H1 (cell line): ENCODE measurements around the gene SLC39A11. TPM values are rescaled to one million over a fixed set of nuclear protein-coding genes. Genes with fewer than 3 reads are reported as not detected.

Experiments
- CTCF ChIA-PET: fragments of 300-600 bp; sonication (Branson Sonifier 250); formaldehyde crosslinking; loops from one replicate; lab custom pipeline; 2021; ENCODE audit not compliant: partially characterized antibody; lab: Charles Lee
- POLR2A ChIA-PET: fragments of 300-600 bp; sonication (Branson Sonifier 250); formaldehyde crosslinking; loops from one replicate; lab custom pipeline; 2021; ENCODE audit warnings: inconsistent platforms; ENCODE audit not compliant: partially characterized antibody; lab: Charles Lee
- DNase-seq, 2 experiments: peaks; one replicate each; pipeline versions ENCODE4 v3.0.0 to v3.0.0-alpha.2; 2010 to 2022; ENCODE audit warnings: low spot score in 2 of 2, low read depth in 1 of 2, mixed read lengths in 1 of 2
- FAIRE-seq: peaks from 2 replicates; lab custom pipeline; 2011; peaks lifted over from hg19 to GRCh38; lab: Jason Lieb, UNC
- H2AFZ ChIP-seq: 2 replicates; pipeline ENCODE4 v1.8.1; 2012; ENCODE audit warnings: low read length, inconsistent platforms
- H2AK5ac ChIP-seq: 2 replicates; pipeline ENCODE4 v1.6.1; 2013; ENCODE audit warnings: low read depth, low read length
- H2BK120ac ChIP-seq: replicated peaks from 2 replicates; pipeline ENCODE3; 2013; ENCODE audit warnings: low read depth, low read length, inconsistent platforms
- H2BK12ac ChIP-seq: 2 replicates; pipeline ENCODE4 v1.6.1; 2013; ENCODE audit warnings: low read depth, low read length
- H2BK15ac ChIP-seq: 2 replicates; pipeline ENCODE4 v1.6.1; 2013; ENCODE audit warnings: low read length
- H2BK20ac ChIP-seq: 2 replicates; pipeline ENCODE4 v1.6.1; 2013; ENCODE audit warnings: low read length
- H2BK5ac ChIP-seq: 2 replicates; pipeline ENCODE4 v1.6.1; 2013; ENCODE audit warnings: low read depth, low read length
- H3K14ac ChIP-seq: 2 replicates; pipeline ENCODE4 v1.6.1; 2013; ENCODE audit warnings: inconsistent platforms; ENCODE audit not compliant: insufficient read length
- H3K18ac ChIP-seq: 2 replicates; pipeline ENCODE4 v1.6.1; 2013; ENCODE audit warnings: low read length; ENCODE audit errors: extremely low read depth
- H3K23ac ChIP-seq: 2 replicates; pipeline ENCODE4 v1.6.1; 2013; ENCODE audit warnings: inconsistent platforms; ENCODE audit not compliant: insufficient read length
- H3K23me2 ChIP-seq: 2 replicates; pipeline ENCODE4 v1.6.1; 2013; ENCODE audit warnings: low read depth, low read length
- H3K27ac ChIP-seq: 2 replicates; pipeline ENCODE4 v1.6.1; 2011; ENCODE audit warnings: low read depth, low read length, inconsistent platforms
- H3K27me3 ChIP-seq, 4 experiments: replicated peaks in 1 of 4; 1 replicate in 1 of 4; 2 replicates in 3 of 4; pipeline versions ENCODE4 v1.6.1 to v1.8.1; 2011 to 2013; ENCODE audit warnings: low read length in 3 of 4, mild to moderate bottlenecking in 3 of 4, inconsistent platforms in 2 of 4, mixed read lengths in 2 of 4, moderate library complexity in 1 of 4; ENCODE audit not compliant: control insufficient read depth in 3 of 4, insufficient read depth in 3 of 4; ENCODE audit errors: extremely low read depth in 1 of 4
- H3K36me3 ChIP-seq, 4 experiments: 2 replicates each; pipeline versions ENCODE4 v1.6.1 to v1.8.1; 2011 to 2013; ENCODE audit warnings: mild to moderate bottlenecking in 4 of 4, low read length in 3 of 4, moderate library complexity in 2 of 4, control low read depth in 1 of 4, inconsistent platforms in 1 of 4; ENCODE audit not compliant: insufficient read depth in 4 of 4, control insufficient read depth in 2 of 4
- H3K4ac ChIP-seq: replicated peaks from 2 replicates; pipeline ENCODE3; 2013; ENCODE audit warnings: low read length, low read depth, mixed read lengths, inconsistent platforms; ENCODE audit not compliant: insufficient read length
- H3K4me1 ChIP-seq, 4 experiments: replicated peaks in 1 of 4; 1 replicate in 1 of 4; 2 replicates in 3 of 4; pipeline versions ENCODE4 v1.6.1 to v1.8.1; 2011 to 2013; ENCODE audit warnings: low read length in 3 of 4, inconsistent platforms in 2 of 4, mixed read lengths in 1 of 4; ENCODE audit not compliant: insufficient read depth in 4 of 4, control insufficient read depth in 3 of 4
- H3K4me2 ChIP-seq, 2 experiments: 2 replicates each; pipeline versions ENCODE4 v1.6.1 to v1.8.1; 2011 to 2013; ENCODE audit warnings: low read depth in 2 of 2, low read length in 2 of 2, control low read depth in 1 of 2, inconsistent platforms in 1 of 2, mild to moderate bottlenecking in 1 of 2; ENCODE audit not compliant: insufficient read depth in 1 of 2
- H3K4me3 ChIP-seq, 4 experiments: fragments of 200-600, 300-600 bp in 1 of 4; sonication (generic), shearing (Covaris generic), sonication (Bioruptor Twin) in 1 of 4; 2 replicates each; pipeline versions ENCODE4 v1.5.1 to v1.8.1; 2011 to 2016; ENCODE audit warnings: low read length in 4 of 4, low read depth in 3 of 4, control low read depth in 2 of 4, inconsistent platforms in 2 of 4, mild to moderate bottlenecking in 2 of 4, mixed read lengths in 1 of 4, moderate library complexity in 1 of 4; ENCODE audit not compliant: insufficient read depth in 2 of 4; ENCODE audit errors: extremely low read depth in 1 of 4
- H3K56ac ChIP-seq: replicated peaks from 2 replicates; pipeline ENCODE3; 2013; ENCODE audit warnings: low read depth, mild to moderate bottlenecking, mixed read lengths, low read length, inconsistent platforms; ENCODE audit not compliant: insufficient read length
- H3K79me1 ChIP-seq: 2 replicates; pipeline ENCODE4 v1.6.1; 2013; ENCODE audit warnings: low read depth, low read length, control low read depth
- H3K79me2 ChIP-seq, 2 experiments: 2 replicates each; pipeline versions ENCODE4 v1.6.1 to v1.8.1; 2012 to 2013; ENCODE audit warnings: low read length in 2 of 2, mild to moderate bottlenecking in 2 of 2, inconsistent platforms in 1 of 2; ENCODE audit not compliant: insufficient read depth in 2 of 2, control insufficient read depth in 1 of 2
- H3K9ac ChIP-seq, 4 experiments: replicated peaks in 1 of 4; 1 replicate in 1 of 4; 2 replicates in 3 of 4; pipeline versions ENCODE4 v1.6.1 to v1.8.1; 2011 to 2013; ENCODE audit warnings: low read depth in 3 of 4, low read length in 3 of 4, control low read depth in 2 of 4, mild to moderate bottlenecking in 2 of 4, moderate library complexity in 2 of 4, inconsistent platforms in 1 of 4; ENCODE audit errors: extremely low read depth in 1 of 4
- H3K9me3 ChIP-seq, 2 experiments: 2 replicates each; pipeline versions ENCODE4 v1.6.1 to v1.8.1; 2012 to 2013; ENCODE audit warnings: mild to moderate bottlenecking in 2 of 2, moderate library complexity in 2 of 2, control low read depth in 1 of 2, inconsistent platforms in 1 of 2, low read depth in 1 of 2, low read length in 1 of 2, mixed read lengths in 1 of 2; ENCODE audit not compliant: insufficient read depth in 2 of 2
- H4K20me1 ChIP-seq, 2 experiments: replicated peaks in 1 of 2; 2 replicates each; pipeline versions ENCODE3 to v1.8.1; 2011 to 2013; ENCODE audit warnings: inconsistent platforms in 2 of 2, low read length in 2 of 2, mild to moderate bottlenecking in 1 of 2; ENCODE audit not compliant: insufficient read depth in 2 of 2, control insufficient read depth in 1 of 2
- H4K5ac ChIP-seq: 2 replicates; pipeline ENCODE4 v1.6.1; 2013; ENCODE audit warnings: low read length, low read depth, mixed read lengths, inconsistent platforms; ENCODE audit not compliant: insufficient read length
- H4K8ac ChIP-seq: 2 replicates; pipeline ENCODE4 v1.8.0; 2013; ENCODE audit warnings: mild to moderate bottlenecking, moderate library complexity, low read length, inconsistent platforms; ENCODE audit not compliant: insufficient read depth; ENCODE audit errors: extremely low read depth
- H4K91ac ChIP-seq: replicated peaks from 2 replicates; pipeline ENCODE3; 2013; ENCODE audit warnings: low read length, mixed read lengths, inconsistent platforms; ENCODE audit not compliant: insufficient read length
- BCL11A ChIP-seq, 2 experiments: IDR thresholded peaks; one replicate each; pipeline ENCODE4 v1.6.1; 2011; ENCODE audit warnings: low read depth in 2 of 2, low read length in 2 of 2, mild to moderate bottlenecking in 2 of 2
- CEBPB ChIP-seq: IDR thresholded peaks from 2 replicates; pipeline ENCODE4 v1.6.1; 2012; ENCODE audit warnings: low read depth, low read length
- CHD1 ChIP-seq: IDR thresholded peaks from 2 replicates; pipeline ENCODE4 v1.6.1; 2012; ENCODE audit warnings: low read depth, low read length, improper control_type of control experiment
- CHD2 ChIP-seq: IDR thresholded peaks from 2 replicates; pipeline ENCODE4 v1.6.1; 2012; ENCODE audit warnings: low read length, improper control_type of control experiment
- CTBP2 ChIP-seq: IDR thresholded peaks from 2 replicates; pipeline ENCODE4 v1.7.0; 2011; ENCODE audit warnings: borderline replicate concordance, mild to moderate bottlenecking, moderate library complexity, mixed read lengths, low read length; ENCODE audit not compliant: insufficient read depth, insufficient read length
- GTF2F1 ChIP-seq: IDR thresholded peaks from 2 replicates; pipeline ENCODE4 v1.6.1; 2012; ENCODE audit warnings: low read depth, low read length, improper control_type of control experiment, borderline replicate concordance
- MAFK ChIP-seq: IDR thresholded peaks from 2 replicates; pipeline ENCODE4 v1.6.1; 2012; ENCODE audit warnings: low read depth, mild to moderate bottlenecking, improper control_type of control experiment, low read length
- RXRA ChIP-seq: IDR thresholded peaks from 2 replicates; pipeline ENCODE4 v1.6.1; 2011; ENCODE audit warnings: low read depth, mild to moderate bottlenecking, low read length, moderate library complexity; ENCODE audit not compliant: insufficient read depth
- SP1 ChIP-seq: IDR thresholded peaks from 2 replicates; pipeline ENCODE4 v1.6.1; 2011; ENCODE audit warnings: low read depth, low read length
- USF2 ChIP-seq: IDR thresholded peaks from 2 replicates; pipeline ENCODE4 v1.6.1; 2011; ENCODE audit warnings: low read length, improper control_type of control experiment
- ZNF274 ChIP-seq: IDR thresholded peaks from 2 replicates; pipeline ENCODE4 v1.7.0; 2012; ENCODE audit warnings: low read length, borderline replicate concordance; ENCODE audit errors: extremely low read depth
- WGBS, 2 experiments: shearing (Covaris generic) in 1 of 2; methylation state at CpG; one replicate each; pipeline versions ENCODE4 v1.1.6 to v1.1.7; 2013 to 2015; ENCODE audit warnings: low lambda C conversion rate in 2 of 2, mixed read lengths in 2 of 2, inconsistent platforms in 1 of 2, low coverage in 1 of 2, missing lambda C conversion rate in 1 of 2; ENCODE audit not compliant: insufficient replicate concordance in 2 of 2, insufficient coverage in 1 of 2, insufficient read length in 1 of 2; ENCODE audit errors: extremely low coverage in 1 of 2, missing lambda C conversion rate in 1 of 2; 5-methylcytosine and 5-hydroxymethylcytosine counted together
- polyA plus RNA-seq, 7 experiments: library from polyadenylated mRNA; depleted of rRNA in 3 of 7; stranded (reverse) in 5 of 7; unstranded in 2 of 7; fragments of >200 nt in 5 of 7; fragments of 200-250 nt in 2 of 7; gene quantifications; 1 replicate in 5 of 7; 2 replicates in 1 of 7; 4 replicates in 1 of 7; pipeline versions ENCODE4 v1.2.1 to v1.2.3, GENCODE V29; 2011 to 2013; ENCODE audit warnings: missing spikeins in 2 of 7, mixed read lengths in 2 of 7
- total RNA-seq: library from RNA; stranded (reverse); fragmentation: NEBNext Ultra II Directional; extraction: Animal tissue kit (Norgen Biotek cat#: 25700); gene quantifications from 2 replicates; pipeline ENCODE4 v1.2.1, GENCODE V29; 2021

SLC39A11 gene
- total and polyA plus RNA-seq, 2 of the 8 experiments (the other 6 are each of a cell fraction or from before 2014, with no cell fraction given), result 12.2 to 19.6 TPM

- Histone ChIP-seq H3K23me2 (no peaks in the 10 kb centered on the region), H2BK20ac (no peak overlapping the region), H2BK15ac (no peak overlapping the region), H2BK120ac (no peak overlapping the region), H3K4me3 (no peak overlapping the region), H4K91ac (no peak overlapping the region), H3K27me3 (no peaks in the 10 kb centered on the region), H3K36me3 (no peaks in the 10 kb centered on the region; a peak in 1 of 8 replicates), H3K9me3 (no peaks in the 10 kb centered on the region), H3K23ac (no peak overlapping the region), H3K14ac (no peak overlapping the region), H3K4ac (no peak overlapping the region), H2AFZ (no peak overlapping the region), H2BK12ac (no peak overlapping the region), H3K79me2 (no peaks in the 10 kb centered on the region), H4K5ac (no peak overlapping the region), H3K4me1 (no peaks in the 10 kb centered on the region), H3K79me1 (no peaks in the 10 kb centered on the region), H4K20me1 (no peaks in the 10 kb centered on the region), H2BK5ac (no peak overlapping the region), H3K27ac (no peak overlapping the region), H3K18ac (no peak overlapping the region), H2AK5ac (no peak overlapping the region), H4K8ac (no peak overlapping the region), H3K9ac (no peak overlapping the region), H3K4me2 (no peak overlapping the region), H3K56ac (no peak overlapping the region)
- no peak for DNase-seq
- ChIA-PET CTCF (interaction anchor here (0.7 to 1.1 kb wide), 2 partner anchors 34 to 88 kb away, joined by 3 read pairs; no protein-coding TSS in a partner anchor), POLR2A (no interaction called here)
- no peak for FAIRE-seq
- TF ChIP-seq ZNF274, result no peak
- no peak for TF ChIP-seq CHD1
- no peak for TF ChIP-seq RXRA
- no peak for TF ChIP-seq CTBP2
- TF ChIP-seq MAFK, result no peak
- TF ChIP-seq GTF2F1, result no peak
- TF ChIP-seq BCL11A (IDR thresholded peaks at IDR 0.05; ENCODE audit: low read depth in 2 of 2, low read length in 2 of 2), result no peak
- TF ChIP-seq CHD2, result no peak
- TF ChIP-seq SP1, result no peak
- TF ChIP-seq CEBPB, result no peak
- TF ChIP-seq USF2, result no peak
- WGBS, 2 experiments, result 92% methylated on average over 4 of the region's 4 CpGs; no CpG with 5 or more reads in 1 of the 2 experiments
Measured at GRCh38 chr17:72691586-72691985, 400.9 kb downstream of the SLC39A11 start.
